ENCODE results near the gene CYP27B1.
"Not testable (repeated sequence)": the region's sequence is repeated elsewhere in the genome, so short reads cannot be mapped to it uniquely, and the experiment has no call there.

CYP27B1 gene

DNA sequence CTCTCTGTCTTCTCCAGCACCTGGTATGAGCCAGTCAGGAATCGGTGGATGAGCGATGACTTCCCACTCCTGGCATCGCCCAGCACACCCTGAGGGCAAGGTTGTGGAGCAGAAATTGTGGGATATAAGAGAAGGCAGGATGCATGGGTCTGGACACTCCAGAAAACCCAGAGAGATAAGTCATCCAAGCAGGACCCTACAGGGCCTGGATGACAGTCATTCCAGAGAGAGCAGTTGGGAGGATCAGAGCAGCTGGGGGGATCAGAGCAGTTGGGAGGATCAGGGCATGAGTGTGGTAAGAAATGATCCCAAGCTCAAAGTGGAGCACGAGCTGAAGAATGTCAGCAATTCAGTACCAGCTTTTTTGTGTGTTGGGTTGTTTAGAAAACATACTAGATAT lies 32.3 kb downstream of the CYP27B1 start:
- no peak for DNase-seq

DNA sequence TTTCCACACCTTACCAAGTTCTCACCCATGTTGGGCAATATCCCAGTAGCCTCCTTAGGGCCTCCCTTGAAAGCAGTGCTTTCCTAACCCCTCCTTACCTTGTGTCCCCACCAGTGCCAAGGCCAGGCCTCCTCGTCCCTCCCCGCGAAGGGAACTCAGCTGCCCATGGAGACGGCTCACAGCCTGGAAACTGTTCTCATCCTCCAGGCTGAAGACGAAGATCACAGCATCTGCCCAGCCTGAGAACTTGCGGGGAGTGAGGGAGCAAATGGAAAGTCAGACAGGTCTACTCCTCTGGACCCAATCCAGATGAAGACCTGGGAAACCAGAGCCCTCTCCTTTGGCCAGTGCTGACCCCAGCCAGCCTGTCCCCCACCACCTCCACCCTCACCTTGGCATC lies 33.0 kb downstream of the CYP27B1 start:
- DNase-seq = no peak

DNA sequence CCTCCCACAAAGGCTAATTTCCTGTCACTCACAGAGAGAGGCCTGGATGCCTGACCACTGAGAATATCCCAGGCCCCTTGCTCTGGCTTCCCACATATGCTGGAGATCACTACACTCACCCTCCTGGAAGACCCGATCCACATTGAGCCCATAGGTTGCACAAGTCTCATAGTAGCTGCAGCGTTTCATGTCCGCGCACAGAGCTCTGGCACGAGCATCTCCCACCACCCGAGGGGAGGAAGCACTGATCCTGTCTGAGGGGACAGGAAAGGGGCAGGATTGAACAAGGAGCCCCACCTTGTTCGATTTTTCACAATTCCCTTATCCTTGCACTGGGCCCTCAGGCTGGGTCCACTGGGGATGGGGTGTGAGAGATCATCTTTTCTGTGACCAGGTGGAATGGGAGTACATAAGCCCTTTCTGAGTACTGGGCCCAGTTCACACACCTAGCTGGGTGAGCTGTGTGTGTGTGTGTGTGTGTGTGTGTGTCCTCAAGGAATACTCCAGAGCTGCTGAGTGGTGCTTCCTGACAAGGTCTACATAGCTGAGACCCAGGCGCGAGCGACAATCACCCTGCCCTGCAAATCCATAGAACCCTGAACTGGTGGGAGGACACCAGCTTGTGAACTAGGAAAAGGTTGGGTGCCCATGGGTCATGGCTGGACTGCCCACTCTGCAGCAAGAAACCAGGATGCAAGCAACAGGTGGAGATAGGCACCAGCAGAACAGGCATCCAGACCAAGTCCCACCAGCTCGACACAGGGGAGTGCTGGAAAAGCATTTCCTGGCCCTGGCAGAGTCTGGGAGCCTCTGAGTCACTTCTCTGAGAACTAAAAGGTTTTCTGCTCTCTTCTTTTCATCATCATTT lies 33.9 kb downstream of the CYP27B1 start:
- no peak for DNase-seq

DNA sequence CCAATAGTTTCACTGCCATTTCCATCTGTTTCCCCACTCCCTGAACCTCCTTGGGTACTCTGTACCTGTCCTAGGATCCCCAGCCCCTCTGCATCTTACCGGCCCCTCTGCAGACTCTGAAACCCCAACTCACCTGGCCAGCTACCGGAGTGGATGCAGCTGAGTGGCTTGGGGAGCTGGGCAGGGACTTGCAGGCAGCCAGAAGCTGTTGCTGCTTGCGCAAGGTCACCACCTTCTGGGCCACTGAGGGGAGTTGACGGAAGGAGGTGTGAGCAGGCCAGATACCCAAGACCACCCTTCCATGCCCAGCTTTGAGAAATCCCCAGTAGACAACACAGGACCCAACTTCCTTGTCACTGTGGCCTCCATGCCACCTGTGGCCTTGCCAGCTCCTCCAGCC lies 34.6 kb downstream of the CYP27B1 start:
- no peak for DNase-seq

DNA sequence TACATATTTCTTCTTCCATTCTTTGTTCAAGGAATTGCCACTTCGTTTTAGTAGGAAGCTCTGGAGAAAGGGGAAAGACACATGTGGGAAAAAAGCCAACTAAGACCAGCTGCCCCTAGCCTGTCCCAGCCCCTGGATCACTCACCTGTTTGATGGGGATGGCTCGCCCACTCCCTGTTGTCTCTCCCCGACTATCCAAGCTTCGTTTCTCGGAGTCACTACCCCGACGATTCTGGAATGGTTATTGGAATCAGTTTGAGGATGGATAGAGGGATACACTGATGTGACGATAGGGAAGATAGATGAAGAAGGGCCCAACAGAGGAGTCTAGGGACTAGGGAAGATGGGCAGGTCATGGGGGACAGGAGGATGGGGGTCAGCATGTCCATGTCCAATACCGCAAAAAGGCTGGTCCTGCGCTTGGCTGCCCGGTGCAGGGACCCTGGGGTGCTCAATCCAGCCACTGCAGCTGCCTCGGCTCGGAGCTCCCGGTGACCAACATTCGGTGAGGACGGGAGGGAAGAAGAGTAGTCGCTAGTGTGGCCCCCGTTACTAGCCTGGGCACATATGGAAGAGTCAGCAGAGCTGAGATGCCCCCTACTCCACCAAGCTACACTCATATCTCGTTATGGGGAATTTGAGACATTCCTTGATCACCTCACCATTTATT lies 35.3 kb downstream of the CYP27B1 start:
- no peak for DNase-seq

DNA sequence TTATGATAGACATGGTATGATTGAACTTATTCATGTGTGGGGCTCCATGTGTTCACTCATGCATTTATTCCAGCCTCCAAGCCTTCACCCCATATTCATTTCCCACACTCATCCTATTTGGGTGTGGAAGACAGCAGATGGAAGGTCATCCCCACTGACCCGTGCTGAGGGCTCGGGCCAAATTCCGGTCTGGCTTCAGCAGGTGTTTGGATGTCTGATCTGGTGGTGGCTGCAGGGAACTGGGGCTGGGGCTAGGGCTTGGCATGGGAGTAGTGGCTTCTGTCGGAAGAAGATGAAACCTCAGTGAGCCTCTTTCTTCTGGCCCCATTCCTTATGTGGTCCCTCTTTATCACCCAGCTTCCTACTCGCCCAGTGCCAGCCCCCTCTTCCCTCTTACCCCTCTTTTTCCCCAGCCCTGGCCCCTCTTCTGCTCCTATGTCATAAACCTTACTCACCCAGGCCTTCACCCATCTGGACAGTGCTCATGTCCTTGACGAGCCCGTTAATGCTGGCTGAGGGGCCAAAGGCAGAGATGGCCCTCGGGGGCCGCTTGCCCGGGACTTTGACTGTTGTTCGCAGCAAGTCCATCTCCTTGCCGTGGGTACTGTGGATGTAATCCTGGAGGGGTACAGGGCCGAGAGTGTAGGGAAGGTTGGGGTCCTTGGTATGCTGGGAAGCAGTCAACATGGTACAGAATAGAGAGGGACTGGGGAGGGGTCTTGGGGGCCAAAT lies 36.4 kb downstream of the CYP27B1 start:
- no peak for DNase-seq

DNA sequence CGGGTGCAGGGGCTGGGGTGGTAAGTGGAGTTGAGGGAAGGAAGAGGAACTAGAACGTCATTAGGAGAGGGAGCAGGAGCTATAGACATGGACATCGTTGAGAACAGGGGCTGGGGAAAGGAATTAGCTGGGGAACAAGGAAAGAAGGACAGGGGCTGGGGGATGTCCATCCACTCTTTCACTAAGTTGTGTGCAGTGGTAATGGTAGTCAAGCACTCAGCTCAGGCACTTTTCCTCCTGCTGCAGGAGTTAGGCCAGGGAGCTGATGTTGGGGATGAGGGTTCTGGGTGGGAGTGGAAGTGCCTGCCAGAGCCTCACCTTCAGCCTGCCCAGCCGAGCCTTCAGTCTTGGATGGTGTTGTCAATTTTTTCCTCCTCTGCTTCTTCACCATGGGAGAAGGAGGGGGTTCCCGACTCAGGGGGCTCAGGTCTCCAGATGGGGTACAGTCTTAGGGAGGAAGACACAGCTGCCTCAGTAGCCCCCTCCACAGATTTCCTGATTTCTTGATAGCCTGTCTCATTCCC lies 37.5 kb downstream of the CYP27B1 start:
- no peak for DNase-seq

DNA sequence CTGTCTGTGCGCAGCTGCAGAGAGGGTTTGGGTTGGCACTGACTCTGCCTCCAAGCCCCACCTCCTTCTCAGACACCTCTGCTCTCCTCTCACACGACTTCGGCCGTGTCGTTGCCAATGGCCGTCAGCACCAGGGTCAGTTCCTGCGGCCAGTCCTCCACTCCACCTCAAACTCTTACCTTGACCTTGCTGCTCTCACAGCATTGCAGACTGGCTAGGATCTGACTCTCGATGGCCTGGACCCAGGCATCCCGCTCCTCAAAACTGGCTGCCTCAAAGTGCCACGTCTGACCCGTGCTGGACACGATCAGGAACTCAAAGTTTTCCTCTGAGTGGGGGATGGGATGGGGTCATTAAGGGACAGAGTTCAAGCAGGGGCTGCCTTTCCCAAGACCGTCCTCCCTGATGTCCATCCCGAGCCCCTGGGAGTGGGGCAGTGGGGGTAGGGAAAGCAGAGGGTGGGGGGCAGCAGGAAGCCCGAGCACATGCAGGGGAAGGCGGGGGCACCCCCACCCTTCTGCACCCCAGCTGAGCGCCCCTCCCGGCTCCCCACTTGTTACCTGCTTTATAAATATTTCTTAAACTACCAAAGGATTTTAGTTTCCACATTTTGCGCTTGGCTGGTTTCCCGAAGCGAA lies 39.0 kb downstream of the CYP27B1 start:
- no peak for DNase-seq

DNA sequence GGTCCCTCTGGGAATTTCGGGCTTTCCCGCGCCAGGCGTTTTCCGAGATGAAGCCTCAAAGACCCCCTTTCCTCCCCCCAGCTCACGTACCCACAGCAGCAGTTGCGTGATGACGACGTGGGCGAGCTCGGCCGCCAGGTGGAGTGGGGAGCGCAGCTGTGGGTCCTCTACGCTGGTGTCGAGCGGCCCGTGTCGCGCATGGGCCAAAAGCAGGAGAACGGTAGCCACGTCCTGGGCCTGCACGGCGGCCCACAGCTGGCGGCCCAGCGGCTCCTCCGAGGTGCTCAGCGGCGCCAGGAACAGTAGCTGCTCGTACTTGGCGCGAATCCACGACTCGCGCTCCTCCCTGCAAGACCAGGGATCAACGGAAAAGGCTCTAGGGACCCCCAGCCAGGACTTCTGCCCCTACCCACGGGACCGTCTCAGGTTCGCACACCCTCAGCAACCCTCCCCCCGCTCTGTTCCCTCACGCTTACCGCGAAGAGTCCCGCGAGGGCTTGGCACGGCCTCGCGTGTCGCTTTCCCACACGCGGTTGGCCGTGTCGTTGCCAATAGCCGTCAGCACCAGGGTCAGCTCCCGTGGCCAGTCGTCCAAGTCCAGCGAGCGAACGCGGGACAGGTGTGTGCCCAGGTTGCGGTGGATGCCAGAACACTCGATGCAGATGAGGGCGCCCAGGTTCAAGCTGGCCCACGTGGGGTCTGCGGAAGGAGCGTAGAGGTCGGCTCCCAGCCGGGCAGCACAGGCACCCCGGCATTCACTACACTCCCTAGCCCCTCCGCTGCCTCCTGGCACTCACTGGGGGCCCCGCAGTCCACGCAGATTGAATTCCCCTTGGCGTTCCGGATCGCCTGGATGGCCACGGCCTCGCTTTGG lies 39.8 kb downstream of the CYP27B1 start:
- DNase-seq = no peak

DNA sequence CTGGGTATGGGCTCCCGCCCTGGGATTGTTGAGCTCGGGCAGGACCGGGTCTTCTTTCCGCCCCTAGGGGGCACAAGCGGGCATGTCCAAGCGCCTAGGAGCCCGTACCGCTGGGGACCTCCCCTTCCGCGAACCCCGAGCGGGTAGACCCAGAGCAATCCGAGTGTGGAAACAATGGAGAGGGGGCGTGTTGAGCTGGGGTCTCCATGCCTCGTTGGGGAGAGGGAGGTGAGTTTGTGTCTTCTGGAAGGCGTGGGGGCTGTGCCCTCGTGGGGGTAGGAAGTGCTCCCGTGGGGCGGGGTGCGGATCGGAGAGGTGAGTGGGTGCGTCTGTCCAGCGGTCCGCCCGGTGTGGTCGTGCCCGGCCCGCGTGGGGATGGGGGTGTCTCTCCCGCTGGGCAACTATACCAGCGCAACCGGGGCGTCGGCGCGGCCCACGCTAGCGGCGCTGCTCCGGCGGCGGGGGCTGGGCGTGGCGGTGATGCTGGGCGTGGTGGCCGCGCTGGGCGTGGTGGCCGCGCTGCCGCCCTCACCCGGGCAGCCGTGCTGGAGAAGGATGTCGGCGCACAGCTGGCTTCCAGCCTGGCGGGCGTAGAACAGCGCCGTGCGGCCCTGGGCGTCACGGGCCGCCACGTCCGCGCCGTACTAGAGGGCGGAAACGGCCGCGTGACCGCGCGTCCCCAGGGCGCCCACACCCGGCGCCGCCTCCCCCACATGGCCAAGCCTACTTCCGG lies 40.6 kb downstream of the CYP27B1 start:
- DNase-seq = no peak

DNA sequence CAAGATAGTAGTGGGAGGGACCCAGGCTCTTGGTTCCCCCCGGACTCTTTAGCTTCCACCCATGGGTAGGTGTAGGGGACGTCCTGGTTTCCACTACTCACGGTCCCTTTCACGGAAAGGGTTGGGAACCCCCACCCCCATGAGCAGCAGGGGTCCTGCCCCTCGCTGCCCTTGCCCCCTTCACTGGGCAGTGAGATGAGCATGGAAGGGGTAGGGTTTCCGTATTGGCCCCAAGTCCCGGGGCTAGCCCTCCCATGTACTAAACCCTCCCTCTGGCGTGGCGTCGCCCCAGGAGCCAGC lies 41.1 kb downstream of the CYP27B1 start:
- DNase-seq = no peak

DNA sequence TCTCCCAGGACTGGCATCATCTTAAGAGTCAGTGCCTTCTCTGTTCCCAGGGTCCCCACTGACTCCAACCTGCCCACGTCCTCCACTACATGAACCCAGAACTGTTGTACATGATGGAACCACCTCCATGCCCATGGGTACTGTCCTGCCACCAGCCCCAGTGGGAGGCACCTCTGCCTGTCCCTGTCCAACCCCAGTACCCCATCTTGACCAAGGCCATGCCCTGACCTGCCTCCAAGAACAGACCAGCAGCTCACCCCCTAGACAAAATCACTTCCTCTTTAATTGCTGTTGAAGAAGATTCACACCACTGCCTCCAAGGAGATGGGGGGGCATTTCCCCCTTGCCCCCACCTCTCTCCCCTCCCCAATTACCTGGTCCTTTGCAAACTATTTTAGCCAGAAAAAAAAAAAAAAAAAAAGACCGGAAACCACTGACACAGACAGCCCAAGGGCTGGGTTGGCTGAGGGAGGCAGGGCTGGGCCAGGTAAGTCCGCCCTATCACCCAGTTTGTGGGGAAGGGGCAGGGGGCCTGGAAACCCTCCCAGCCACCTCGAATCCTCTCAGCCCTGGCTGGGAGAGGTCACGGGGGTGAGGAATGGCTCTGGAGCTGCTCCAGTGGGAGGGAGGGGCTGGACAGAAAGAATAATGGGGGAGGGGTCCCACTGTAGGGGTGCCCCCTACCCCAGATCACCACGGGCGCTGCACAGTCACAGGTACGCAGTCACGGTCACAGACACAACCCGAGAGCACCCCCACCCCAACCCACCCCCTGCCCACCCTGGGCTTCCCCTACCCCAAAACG lies 41.7 kb downstream of the CYP27B1 start:
- DNase-seq = no peak

DNA sequence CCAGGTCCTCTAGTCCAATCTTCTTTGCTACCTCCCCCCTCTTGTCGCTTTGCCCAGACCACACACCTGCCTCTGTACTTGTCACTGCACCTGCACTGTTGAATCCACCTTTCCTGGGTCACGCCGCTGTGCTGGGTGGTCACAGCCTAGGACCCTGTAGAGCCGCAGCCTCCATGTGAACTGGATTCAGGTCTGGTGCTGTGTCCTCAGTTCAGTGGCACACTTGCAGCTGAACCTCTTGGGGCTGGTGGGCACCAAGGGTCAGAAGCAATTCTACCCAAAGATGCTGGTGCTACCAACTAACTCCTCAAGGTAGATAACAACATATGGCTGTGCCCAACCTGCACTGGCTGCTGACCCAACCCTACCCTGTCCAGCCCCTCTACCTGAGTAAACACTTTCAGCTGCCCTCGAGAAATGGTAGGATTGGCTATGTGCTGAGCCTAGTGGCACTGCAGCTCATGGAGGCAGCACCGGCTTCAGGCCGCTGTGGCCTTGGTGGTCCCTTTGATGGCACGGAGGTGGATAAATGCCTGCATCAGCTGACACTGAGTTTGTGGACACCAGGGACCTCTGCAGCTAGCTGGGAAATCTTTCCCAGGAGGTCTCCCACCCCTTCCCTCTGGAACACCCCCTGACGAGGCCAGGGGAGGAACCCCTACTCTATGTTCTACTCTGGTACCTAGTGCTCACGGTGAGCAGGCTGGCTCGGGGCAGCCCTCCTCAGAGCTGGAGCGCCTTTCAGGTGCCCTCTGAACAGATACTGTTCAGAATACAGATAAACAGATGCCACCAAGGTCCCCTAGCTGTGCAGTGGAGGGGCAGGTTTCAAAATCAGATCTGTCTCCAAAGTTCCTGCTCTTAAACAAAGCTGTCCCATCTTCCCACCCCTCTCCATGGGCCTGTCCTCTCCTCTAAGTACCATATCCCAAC lies 42.6 kb downstream of the CYP27B1 start:
- DNase-seq = no peak

DNA sequence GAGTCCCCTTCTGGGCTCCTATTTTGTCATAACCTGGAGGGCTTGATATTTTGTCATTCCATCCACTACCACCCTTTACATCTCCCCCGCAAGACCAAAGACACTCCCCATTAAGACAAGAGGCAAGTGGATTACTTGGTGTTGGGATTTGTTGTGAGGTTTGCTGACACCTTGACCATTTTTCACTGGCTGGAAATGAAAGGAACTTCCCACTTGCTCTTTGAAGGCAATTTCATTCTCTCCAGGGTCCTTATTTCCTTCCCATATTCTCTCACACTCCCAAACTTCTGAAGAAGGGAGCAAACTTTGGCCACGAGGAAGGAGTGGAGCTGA lies 43.3 kb downstream of the CYP27B1 start:
- no peak for DNase-seq

DNA sequence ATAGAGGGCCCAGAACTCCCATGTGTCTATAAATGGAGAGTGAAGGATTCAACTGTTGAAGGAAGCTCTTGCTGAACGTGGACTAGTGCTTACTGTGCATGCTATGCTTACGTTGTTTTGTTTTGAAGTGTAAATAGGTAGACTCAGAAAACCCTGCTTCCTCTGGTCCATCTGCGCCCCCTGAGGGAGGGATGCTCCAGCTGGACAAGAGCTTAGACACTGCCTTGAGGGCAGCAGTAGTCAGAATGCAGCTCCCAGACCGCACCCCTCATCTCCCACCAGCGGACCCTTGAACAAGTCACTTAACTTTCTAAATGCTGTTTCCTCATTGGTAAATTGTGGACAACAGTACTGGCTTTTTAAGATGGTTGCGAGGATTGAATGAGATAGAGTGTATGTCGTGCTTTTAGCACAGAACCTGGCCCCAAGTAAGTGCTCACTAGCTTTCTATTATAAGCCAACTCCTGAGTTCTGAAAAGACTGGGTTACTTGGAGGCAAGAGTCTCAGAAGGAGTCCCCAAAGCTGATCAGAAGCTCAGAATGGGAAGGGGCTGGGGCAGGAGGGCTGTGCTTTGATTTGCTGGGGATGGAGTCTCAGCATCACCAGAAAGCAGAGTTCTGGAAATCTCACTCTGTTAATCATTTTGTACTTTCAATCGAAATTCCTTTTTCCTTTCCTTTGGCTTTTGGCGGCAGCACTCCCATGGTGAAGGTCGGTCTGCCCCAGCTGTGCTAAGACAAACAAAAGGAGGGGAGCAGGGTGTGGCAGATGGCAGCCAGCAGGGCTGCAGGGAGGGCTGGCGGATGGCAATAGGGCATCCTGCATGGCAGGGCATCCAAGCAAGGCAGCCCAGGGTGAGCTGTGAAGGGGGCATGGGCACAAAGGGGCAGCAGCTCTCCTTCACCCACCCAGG lies 43.9 kb downstream of the CYP27B1 start:
- no peak for DNase-seq

DNA sequence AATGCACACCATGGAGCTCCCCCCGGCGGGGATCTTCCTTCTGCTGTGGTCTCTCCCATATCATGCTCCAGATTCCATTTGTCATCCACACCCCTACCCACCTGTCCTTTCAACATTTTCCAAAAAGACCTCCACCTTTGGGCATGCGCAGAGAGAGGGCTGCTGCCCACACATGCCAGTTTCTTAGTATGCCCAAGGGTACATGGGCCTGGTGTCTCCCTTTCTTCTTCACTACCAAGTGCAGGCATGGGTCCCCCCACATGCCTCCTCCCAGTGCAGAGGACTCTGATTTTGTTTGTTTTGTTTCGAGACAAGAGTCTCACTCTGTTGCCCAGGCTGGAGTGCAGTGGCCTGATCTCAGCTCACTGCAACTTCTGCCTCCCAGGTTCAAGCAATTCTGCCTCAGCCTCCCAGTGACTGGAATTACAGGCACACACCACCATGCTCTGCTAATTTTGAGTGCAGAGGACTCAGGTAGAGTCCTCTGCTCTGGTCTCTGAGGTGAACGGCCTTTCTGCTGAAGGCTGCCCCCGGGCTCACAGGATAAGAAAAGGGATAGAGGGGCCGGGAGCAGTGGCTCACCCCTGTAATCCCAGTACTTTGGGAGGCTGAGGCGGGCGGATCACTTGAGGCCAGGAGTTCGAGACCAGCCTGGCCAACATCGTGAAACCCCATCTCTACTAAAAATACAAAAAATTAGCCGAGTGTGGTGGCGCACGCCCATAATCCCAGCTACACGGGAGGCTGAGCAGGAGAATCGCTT lies 44.9 kb downstream of the CYP27B1 start:
- DNase-seq = not testable (repeated sequence)
